Adipocyte (in vitro differentiated cells): ENCODE data around the gene PITPNM1.

Source experiments
- DNase-seq: peaks from one replicate; pipeline ENCODE4 v3.0.0-alpha.2; 2015; ENCODE audit warnings: low read depth
- H3K27me3 ChIP-seq: replicated peaks from 2 replicates; pipeline ENCODE4 v1.7.0; 2013; ENCODE audit warnings: mild to moderate bottlenecking, low read length, moderate library complexity; ENCODE audit not compliant: control insufficient read depth, insufficient read depth
- H3K36me3 ChIP-seq: 2 replicates; pipeline ENCODE4 v1.7.0; 2013; ENCODE audit warnings: low read length, mild to moderate bottlenecking, moderate library complexity; ENCODE audit not compliant: control insufficient read depth, insufficient read depth, severe bottlenecking
- H3K4me1 ChIP-seq: 2 replicates; pipeline ENCODE4 v1.7.0; 2013; ENCODE audit warnings: mild to moderate bottlenecking, low read length, moderate library complexity; ENCODE audit not compliant: control insufficient read depth, insufficient read depth
- H3K4me3 ChIP-seq: 2 replicates; pipeline ENCODE4 v1.7.0; 2013; ENCODE audit warnings: mild to moderate bottlenecking, low read length, moderate library complexity
- H3K9ac ChIP-seq: 2 replicates; pipeline ENCODE4 v1.7.0; 2013; ENCODE audit warnings: mild to moderate bottlenecking, low read length, moderate library complexity
- H3K9me3 ChIP-seq: 2 replicates; pipeline ENCODE4 v1.7.0; 2013; ENCODE audit warnings: mild to moderate bottlenecking, low read length, moderate library complexity; ENCODE audit not compliant: control insufficient read depth

PITPNM1 gene

GRCh38 chr11:67539550-67539949 lies 34.4 kb upstream of the PITPNM1 start:
- H3K27me3 ChIP-seq = peaks cover 6% of the 10 kb centered on the region
- DNase-seq = no peak
- H3K9ac ChIP-seq = no peak overlapping the region
- peaks cover 7% of the 10 kb centered on the region for H3K4me1 ChIP-seq
- H3K36me3 ChIP-seq = no peaks in the 10 kb centered on the region
- no peak overlapping the region for H3K4me3 ChIP-seq
- H3K9me3 ChIP-seq = peaks cover 7% of the 10 kb centered on the region

GRCh38 chr11:67538823-67539505 lies 33.8 kb upstream of the PITPNM1 start:
- H3K4me3 ChIP-seq = no peak overlapping the region
- no peak for DNase-seq
- H3K9me3 ChIP-seq = peaks cover 13% of the 10 kb centered on the region
- H3K9ac ChIP-seq = no peak overlapping the region
- peaks cover 7% of the 10 kb centered on the region for H3K4me1 ChIP-seq
- H3K36me3 ChIP-seq = no peaks in the 10 kb centered on the region
- peaks cover 6% of the 10 kb centered on the region for H3K27me3 ChIP-seq

- H3K4me1 ChIP-seq = peaks cover 7% of the 10 kb centered on the region
- no peak overlapping the region for H3K4me3 ChIP-seq
- no peaks in the 10 kb centered on the region for H3K36me3 ChIP-seq
- H3K9me3 ChIP-seq = peaks cover 20% of the 10 kb centered on the region
- no peak overlapping the region for H3K9ac ChIP-seq
- peaks cover under 1% of the 10 kb centered on the region for H3K27me3 ChIP-seq
- DNase-seq = no peak
Observed at GRCh38 chr11:67538306-67538705, 33.1 kb upstream of the PITPNM1 start.

- Histone ChIP-seq H3K36me3 (no peaks in the 10 kb centered on the region), H3K9me3 (peaks cover 28% of the 10 kb centered on the region), H3K9ac (no peak overlapping the region), H3K27me3 (no peaks in the 10 kb centered on the region), H3K4me1 (peaks cover 7% of the 10 kb centered on the region), H3K4me3 (no peak overlapping the region)
- DNase-seq = no peak
Observed at GRCh38 chr11:67535561-67535960, 30.4 kb upstream of the PITPNM1 start.

GRCh38 chr11:67534070-67534679 lies 29.0 kb upstream of the PITPNM1 start:
- no peaks in the 10 kb centered on the region for H3K27me3 ChIP-seq
- peaks cover 7% of the 10 kb centered on the region for H3K4me1 ChIP-seq
- no peak overlapping the region for H3K4me3 ChIP-seq
- no peak for DNase-seq
- H3K9ac ChIP-seq = no peak overlapping the region
- no peaks in the 10 kb centered on the region for H3K36me3 ChIP-seq
- peaks cover 28% of the 10 kb centered on the region for H3K9me3 ChIP-seq

GRCh38 chr11:67532889-67533288 lies 27.7 kb upstream of the PITPNM1 start:
- peaks cover 28% of the 10 kb centered on the region for H3K9me3 ChIP-seq
- no peak overlapping the region for H3K4me3 ChIP-seq
- H3K36me3 ChIP-seq = no peaks in the 10 kb centered on the region
- no peak for DNase-seq
- H3K4me1 ChIP-seq = peaks cover under 1% of the 10 kb centered on the region
- H3K9ac ChIP-seq = no peak overlapping the region
- peaks cover 2% of the 10 kb centered on the region for H3K27me3 ChIP-seq

GRCh38 chr11:67530282-67530592 lies 25.1 kb upstream of the PITPNM1 start:
- Histone ChIP-seq H3K9ac (no peak overlapping the region), H3K36me3 (no peaks in the 10 kb centered on the region), H3K4me1 (no peaks in the 10 kb centered on the region), H3K4me3 (no peak overlapping the region), H3K9me3 (peaks cover 26% of the 10 kb centered on the region), H3K27me3 (peaks cover 18% of the 10 kb centered on the region)
- DNase-seq = no peak

- peaks cover 12% of the 10 kb centered on the region for H3K9me3 ChIP-seq
- H3K27me3 ChIP-seq = peaks cover 31% of the 10 kb centered on the region
- no peaks in the 10 kb centered on the region for H3K36me3 ChIP-seq
- H3K9ac ChIP-seq = no peak overlapping the region
- H3K4me1 ChIP-seq = no peaks in the 10 kb centered on the region
- no peak overlapping the region for H3K4me3 ChIP-seq
- no peak for DNase-seq
Observed at GRCh38 chr11:67528376-67528775, 23.2 kb upstream of the PITPNM1 start.

GRCh38 chr11:67525275-67525976 lies 20.3 kb upstream of the PITPNM1 start:
- H3K9me3 ChIP-seq = peaks cover 3% of the 10 kb centered on the region
- H3K4me3 ChIP-seq = no peak overlapping the region
- peaks cover 40% of the 10 kb centered on the region for H3K27me3 ChIP-seq
- H3K4me1 ChIP-seq = no peaks in the 10 kb centered on the region
- no peak overlapping the region for H3K9ac ChIP-seq
- no peaks in the 10 kb centered on the region for H3K36me3 ChIP-seq
- no peak for DNase-seq

- Histone ChIP-seq H3K9ac (no peak overlapping the region), H3K4me1 (no peaks in the 10 kb centered on the region), H3K36me3 (no peaks in the 10 kb centered on the region), H3K4me3 (no peak overlapping the region), H3K27me3 (peaks cover 40% of the 10 kb centered on the region), H3K9me3 (peaks cover 3% of the 10 kb centered on the region)
- DNase-seq = no peak
Observed at GRCh38 chr11:67524480-67524808, 19.3 kb upstream of the PITPNM1 start.

- Histone ChIP-seq H3K9me3 (peaks cover 3% of the 10 kb centered on the region), H3K4me3 (no peak overlapping the region), H3K4me1 (no peaks in the 10 kb centered on the region), H3K9ac (no peak overlapping the region), H3K36me3 (no peaks in the 10 kb centered on the region), H3K27me3 (peaks cover 40% of the 10 kb centered on the region)
- no peak for DNase-seq
Observed at GRCh38 chr11:67523556-67524479, 18.7 kb upstream of the PITPNM1 start.
